GM19468 (cell line): ENCODE results near the gene SNAPC4.

Experiments used
- ATAC-seq: cut with Tn5 transposase; IDR thresholded peaks from one replicate; pipeline ENCODE4 v1.9.1; 2021; ENCODE audit warnings: mild to moderate bottlenecking, moderate library complexity, moderate number of reproducible peaks; ENCODE audit not compliant: unreplicated experiment; ENCODE audit errors: extremely low read depth

The SNAPC4 gene

DNA sequence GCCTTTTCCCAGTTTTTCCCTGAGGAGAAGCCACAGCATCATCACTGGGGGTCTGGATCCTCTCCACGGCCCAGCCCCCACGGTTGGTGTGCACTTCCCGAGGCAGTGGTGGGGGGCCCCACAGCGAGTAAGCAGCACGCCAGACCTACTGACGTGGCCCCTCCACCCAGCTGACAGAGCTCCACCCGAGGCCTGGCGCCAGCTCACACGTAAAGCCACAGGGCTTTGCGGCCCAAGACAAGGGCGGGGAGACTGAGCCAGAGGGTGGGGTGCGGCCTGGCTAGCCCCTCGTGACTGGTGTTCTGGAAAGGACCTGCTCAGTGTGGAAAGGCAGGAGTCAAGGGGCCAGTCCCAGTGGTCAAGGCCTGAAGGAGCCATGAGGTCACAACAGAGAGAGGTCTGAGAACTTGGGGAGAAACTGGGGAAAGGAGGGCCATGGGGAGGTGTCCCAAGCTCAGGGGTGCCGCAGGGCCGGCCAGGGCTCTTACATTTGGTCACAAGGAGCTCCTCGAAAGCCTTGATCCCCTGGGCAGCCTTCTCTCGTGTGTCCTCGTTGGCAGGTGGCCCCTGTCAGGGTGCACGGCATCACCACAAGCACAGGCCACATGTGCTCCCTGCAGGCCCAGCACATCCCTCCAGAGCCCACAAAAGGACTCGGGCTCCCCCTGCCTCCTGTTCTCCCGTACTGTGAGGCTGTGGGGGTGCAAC lies 5.5 kb downstream of the SNAPC4 start:
- no peak for ATAC-seq

GRCh38 chr9:136393531-136393930 lies 6.4 kb downstream of the SNAPC4 start:
- no peak for ATAC-seq

DNA sequence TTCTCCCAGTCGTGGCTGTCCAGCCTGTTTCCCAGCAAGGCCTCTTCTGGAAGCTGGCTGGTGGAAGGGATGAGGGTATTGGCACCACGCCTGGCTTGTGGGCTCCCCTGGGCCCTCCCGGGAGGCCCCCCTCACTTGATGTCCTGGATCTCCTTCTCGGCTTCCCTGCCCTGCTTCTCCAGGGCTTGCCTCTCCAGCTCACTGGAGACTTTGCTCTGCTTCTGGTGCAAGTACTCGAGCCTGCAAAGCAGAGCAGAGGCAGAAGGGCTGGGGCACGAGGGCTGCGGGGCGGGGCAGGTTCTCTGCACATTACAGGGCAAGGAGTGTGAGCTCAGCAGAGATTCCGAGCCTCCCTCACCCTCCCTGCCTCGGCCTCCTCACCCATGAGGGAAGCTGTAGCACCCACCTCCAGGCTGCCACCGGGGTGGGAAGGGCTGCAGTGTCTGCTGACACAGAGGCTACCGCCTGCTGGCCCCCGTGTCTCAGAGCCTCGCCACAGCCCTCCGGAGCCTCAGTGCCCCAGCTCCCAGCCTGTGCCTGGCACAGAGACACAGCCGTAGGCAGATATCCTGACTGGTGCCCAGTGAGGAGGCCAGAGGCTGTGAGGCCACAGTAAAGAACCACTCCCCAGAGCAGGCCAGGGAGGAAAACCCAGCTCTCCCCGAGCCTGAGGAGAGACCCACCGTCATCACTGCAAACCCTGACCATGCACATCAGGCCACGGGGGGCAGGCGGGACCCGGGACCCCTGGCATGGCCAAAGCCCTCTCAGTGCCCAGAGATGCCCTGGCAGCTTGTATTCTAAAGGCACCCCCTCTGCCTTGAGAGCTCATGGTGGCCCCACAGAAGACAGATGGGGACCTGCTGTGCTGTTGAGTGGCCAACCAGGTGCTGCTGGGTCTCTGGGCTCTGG lies 7.2 kb downstream of the SNAPC4 start:
- ATAC-seq, result no peak

GRCh38 chr9:136391737-136392537 lies 8.0 kb downstream of the SNAPC4 start:
- no peak for ATAC-seq

DNA sequence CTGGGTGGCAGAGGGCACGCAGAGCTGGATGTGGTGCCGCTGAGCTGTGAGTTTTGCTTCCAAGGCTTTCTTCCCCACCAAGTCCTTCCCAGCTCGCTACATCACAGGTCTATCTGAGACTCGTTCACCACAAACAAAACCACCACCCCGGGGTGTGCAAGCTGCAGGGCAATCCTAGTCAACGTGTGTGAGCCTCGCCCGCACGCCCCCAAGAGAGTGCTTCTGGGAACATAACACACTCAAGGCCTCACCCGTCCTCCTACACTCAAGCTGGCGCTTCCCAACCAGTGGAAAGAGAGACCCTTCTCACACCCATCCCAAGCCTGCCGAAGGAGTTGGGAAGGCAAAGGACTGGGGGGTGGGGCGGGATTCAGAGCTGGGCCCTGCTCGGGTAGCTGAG lies 10.6 kb downstream of the SNAPC4 start:
- ATAC-seq, result no peak

DNA sequence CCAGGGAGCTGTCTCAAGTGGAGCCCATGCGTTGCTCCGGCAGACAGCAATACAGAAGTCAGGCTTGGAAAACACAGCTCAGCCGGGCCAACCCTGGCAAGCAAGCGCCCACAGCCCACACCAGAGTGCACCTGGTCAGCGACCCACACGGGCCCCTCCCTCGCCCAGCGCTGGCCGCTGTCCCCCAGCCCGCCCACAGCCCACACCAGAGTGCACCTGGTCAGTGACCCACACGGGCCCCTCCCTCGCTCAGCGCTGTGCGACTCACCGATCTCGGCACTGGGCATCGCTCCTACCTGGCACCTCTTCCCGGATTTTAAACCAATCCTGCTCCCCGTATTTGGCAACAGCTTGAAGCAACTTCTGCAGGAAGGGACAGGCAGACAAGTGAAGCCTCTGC lies 12.8 kb downstream of the SNAPC4 start:
- no peak for ATAC-seq

DNA sequence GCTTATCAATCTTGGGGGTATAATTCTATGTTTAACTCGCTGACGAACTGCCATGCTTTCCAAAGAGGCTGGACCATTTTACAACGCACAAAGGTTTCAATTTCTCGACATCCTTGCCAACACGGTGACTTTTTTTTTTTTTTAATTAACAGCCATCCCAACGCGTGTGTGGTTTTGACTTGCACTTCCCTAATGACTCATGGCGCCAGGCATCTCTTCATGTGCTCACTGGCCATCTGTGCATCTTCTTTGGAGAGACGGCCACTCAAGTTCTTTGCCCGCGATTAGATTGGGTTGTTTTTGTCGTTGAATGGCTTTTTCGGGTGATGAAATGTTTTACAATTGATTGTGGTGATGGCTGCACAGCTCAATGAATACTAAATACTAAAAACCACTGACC lies 14.0 kb downstream of the SNAPC4 start:
- no peak for ATAC-seq

DNA sequence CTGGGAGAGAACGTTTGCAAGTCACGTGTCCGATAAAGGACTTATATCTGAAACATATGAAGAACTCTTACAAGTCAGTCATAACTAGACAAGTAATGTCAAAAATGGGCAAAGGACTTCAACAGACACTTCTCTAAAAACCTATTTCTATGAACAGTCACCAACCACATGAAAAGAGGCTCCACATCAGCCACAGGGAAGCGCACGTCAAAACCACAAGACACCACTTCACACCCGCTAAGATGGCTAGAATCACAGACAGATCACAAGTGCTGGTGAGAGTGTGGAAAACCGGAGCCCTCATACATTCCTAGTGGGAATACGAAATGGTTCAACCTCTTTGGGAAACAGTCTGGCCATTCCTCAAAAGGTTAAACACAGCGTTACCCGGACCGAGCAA lies 15.0 kb downstream of the SNAPC4 start:
- ATAC-seq, result no peak

GRCh38 chr9:136383436-136383835 lies 16.5 kb downstream of the SNAPC4 start:
- no peak for ATAC-seq

DNA sequence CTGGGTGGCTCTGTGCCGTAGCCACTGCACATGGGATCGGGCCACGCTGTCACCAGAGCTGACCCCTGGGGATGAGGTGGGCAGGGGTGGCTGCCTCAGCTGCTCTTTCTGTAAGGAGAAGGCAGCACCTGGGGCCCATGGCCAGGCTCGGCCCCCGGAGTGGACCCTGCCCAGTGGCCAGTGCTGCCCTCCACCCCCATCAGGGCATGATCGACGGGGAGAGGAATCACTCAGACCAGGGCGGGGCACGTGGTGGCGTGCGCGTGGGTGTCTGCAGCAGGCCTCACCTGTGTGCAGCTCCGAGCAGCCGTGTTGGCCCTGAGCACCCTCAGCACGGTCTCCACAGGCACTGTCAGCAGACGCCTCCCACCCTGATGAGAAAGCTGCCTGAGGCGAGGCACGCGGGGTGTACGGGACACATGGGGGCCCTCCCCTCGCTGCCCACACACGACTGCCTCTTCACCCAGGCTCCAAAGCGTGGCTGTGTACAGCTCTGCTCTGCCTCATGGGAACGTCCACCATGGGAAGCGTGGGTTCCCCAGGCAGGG lies 17.9 kb downstream of the SNAPC4 start:
- no peak for ATAC-seq

DNA sequence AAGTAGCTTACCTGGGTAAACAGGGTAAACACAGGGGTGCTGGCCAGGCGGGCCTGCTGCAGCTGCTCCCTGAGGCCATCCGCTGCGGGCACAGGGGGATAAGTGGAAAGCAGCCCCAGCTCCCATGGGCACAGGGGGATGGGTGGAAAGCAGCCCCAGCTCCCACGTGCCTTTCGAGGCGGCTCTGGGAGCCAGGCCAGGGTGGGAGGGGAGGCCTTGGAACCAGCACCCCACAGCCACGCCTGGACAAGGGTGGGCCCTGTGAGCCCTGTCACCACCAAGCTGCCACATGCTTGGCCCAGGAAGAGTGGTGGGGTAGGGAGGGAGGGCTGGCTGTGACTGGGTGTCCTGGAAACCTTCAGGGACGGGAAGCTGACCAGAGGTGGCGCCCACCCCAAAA lies 18.7 kb downstream of the SNAPC4 start:
- no peak for ATAC-seq

GRCh38 chr9:136380381-136380780 lies 19.6 kb downstream of the SNAPC4 start:
- no peak for ATAC-seq

DNA sequence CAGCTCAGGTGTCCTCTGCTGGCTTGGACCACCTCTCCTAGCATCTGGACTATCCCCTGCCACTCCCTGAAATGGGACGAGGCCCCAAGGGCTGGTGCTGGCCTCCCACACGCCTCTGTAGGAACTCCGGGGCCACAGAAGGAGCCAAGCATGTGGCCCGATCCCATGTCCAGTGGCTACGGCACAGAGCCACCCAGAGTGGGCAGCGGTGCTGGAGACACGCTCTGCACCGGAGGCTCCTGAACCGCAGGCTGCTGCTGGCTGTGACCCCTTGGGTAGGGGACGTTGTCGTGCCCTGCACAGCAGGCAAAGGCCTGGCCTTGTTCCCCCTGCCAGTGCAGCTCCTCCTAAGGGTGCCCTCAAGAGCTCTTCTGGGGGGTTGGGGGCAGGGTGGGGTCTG lies 20.1 kb downstream of the SNAPC4 start:
- no peak for ATAC-seq

DNA sequence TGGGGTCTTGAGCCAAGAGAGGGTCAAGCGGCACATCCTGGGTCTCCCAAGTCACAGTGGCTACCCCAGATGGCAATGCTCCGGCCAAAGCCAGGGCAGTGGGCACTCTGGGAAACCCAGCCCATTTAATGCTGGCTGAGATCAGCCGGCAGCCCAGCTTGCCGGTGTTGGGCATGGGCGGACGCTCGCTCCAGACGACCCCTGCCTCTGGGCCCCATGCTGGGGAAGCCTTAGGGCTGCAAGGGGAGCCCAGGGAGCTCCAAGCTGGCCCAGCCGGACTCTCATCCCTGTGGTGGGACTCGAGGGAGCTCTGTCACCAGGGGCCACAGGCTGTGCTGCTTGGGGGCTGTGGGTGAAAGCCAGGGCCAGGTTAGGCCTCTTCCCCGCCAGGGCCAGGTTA lies 20.6 kb downstream of the SNAPC4 start:
- ATAC-seq, result no peak

GRCh38 chr9:136379003-136379287 lies 21.0 kb downstream of the SNAPC4 start:
- ATAC-seq, result no peak

- no peak for ATAC-seq
These were observed 21.6 kb downstream of the SNAPC4 start for GRCh38 chr9:136378170-136379002.

DNA sequence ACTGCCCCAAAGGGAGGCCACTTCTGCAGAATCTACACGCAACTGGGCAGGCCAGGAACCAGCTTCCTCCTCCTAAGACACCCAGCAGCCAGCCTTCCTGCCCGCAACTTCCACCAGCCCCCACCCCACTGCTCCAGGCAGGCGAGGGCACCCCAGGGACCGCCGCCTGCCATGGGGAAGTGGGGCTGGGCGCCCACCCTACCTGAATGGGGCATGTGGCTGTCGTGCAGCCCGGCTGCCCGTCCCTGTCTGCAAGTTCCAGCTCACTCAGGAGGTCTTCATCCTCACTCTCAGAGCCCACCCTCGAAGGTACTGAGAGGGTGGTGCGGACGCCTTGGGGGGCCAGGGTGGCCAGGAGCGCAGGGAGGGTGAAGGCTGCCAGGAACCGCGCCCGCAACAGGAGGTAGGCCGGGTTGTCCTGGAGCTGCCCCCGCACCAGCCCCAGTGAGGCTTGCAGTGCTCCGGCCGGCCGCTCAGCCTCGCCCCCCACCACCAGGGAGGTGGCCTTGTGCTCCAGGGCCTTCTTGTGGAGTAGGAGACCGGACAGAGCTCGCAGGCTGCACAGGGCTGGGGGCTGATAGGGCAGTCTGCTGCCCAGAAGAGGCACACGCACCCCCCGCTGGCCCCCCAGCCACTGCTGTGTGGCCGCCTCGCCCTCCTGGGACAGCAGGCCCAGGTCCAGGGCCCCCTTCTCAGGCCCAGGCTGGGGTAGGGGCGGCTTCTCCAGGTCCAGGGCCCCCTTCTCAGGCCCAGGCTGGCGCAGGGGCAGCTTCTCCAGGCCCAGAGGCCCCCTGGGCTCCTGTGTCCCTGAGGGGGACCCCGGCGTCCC lies 22.4 kb downstream of the SNAPC4 start:
- no peak for ATAC-seq

DNA sequence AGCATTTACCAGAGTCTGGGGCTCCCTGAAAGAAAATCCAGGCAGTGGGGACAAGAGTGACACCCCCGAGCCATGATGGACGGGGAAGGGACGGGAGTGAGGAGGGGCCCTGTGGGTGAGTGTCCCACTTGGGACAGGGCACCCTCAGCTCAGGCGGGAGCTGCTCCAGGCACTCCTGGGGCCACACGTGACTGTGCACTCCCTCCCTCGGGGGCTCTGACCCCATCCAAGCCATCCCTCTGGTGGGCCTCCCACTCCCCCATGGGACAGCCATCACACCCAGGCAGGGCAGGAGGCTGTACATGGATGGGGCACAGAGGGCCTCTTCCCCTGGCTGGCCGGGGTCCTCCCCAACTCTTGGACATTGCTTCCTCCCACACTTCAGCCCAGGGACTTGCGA lies 23.5 kb downstream of the SNAPC4 start:
- ATAC-seq, result no peak

GRCh38 chr9:136375096-136375495 lies 24.9 kb downstream of the SNAPC4 start:
- ATAC-seq, result no peak
